Prostate gland (tissue), 2 donors: Measurements from ENCODE around the gene OR51F1.

Experiments used
- POLR2A ChIP-seq: fragments of 450-650 bp; IDR thresholded peaks from one replicate; pipeline ENCODE4 v1.6.1; 2016; ENCODE audit warnings: antibody characterized with exemption, mild to moderate bottlenecking
- POLR2AphosphoS5 ChIP-seq: sonication (generic); formaldehyde crosslinking; IDR thresholded peaks from one replicate; pipeline ENCODE4 v1.6.1; 2017; ENCODE audit warnings: antibody characterized with exemption
- TF ChIP-seq, protein P1 (sequence below), 4 experiments: fragments of 200-600 bp in 2 of 4; fragments of 450-650 bp in 2 of 4; sonication (generic) in 2 of 4; IDR thresholded peaks; 1 replicate in 3 of 4; 2 replicates in 1 of 4; pipeline ENCODE4 v1.5.1; 2016 to 2019; ENCODE audit warnings: antibody characterized with exemption in 4 of 4, mild to moderate bottlenecking in 2 of 4, moderate library complexity in 2 of 4

DNA sequence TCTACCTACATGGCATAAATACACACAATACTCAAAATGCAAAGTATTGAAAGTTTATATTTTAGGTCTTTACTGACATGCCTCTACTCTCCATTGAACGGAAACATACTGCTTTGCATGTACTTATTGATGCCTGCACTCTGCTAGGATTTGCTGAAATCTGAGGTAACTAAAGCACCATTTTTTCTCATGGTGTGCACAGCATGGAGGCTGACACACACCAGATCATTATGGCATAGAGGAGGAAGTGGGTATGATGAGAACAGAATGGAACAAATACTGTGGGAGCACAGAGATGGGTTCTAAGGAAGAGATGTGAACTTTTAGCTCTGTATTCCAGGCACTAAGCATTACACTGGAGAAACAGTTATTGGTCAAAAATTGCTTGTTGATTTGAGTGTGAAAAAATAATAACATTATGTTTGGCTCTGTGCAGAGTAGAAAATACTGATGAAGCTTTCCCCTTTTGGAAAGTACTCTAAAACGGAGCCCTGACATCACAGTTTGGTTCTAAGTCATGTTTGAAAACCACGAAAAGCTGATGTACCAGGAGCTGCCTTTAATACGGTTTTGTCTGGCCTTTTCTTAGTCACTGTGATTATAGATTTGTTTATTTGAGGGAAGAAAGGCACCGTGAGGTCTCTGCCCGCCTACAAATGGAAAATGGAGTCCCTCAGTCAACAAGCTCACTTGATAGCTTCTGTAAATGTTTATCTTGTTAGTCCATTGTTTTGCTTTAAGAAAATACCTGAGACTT lies 28.9 kb upstream of the OR51F1 start:
- TF ChIP-seq, protein P1, sequence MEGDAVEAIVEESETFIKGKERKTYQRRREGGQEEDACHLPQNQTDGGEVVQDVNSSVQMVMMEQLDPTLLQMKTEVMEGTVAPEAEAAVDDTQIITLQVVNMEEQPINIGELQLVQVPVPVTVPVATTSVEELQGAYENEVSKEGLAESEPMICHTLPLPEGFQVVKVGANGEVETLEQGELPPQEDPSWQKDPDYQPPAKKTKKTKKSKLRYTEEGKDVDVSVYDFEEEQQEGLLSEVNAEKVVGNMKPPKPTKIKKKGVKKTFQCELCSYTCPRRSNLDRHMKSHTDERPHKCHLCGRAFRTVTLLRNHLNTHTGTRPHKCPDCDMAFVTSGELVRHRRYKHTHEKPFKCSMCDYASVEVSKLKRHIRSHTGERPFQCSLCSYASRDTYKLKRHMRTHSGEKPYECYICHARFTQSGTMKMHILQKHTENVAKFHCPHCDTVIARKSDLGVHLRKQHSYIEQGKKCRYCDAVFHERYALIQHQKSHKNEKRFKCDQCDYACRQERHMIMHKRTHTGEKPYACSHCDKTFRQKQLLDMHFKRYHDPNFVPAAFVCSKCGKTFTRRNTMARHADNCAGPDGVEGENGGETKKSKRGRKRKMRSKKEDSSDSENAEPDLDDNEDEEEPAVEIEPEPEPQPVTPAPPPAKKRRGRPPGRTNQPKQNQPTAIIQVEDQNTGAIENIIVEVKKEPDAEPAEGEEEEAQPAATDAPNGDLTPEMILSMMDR (IDR thresholded peaks at IDR 0.05): no peak
- no peak for TF ChIP-seq POLR2AphosphoS5
- no peak for TF ChIP-seq POLR2A
